GM19240 (cell line): ENCODE results near the gene EHBP1.
"Not testable (repeated sequence)": the region's sequence is repeated elsewhere in the genome, so short reads cannot be mapped to it uniquely, and the experiment has no call there.

Experiments
- DNase-seq: peaks from one replicate; pipeline ENCODE4 v3.0.0; 2011; ENCODE audit warnings: low spot score; ENCODE audit not compliant: insufficient read length

The EHBP1 gene

DNA sequence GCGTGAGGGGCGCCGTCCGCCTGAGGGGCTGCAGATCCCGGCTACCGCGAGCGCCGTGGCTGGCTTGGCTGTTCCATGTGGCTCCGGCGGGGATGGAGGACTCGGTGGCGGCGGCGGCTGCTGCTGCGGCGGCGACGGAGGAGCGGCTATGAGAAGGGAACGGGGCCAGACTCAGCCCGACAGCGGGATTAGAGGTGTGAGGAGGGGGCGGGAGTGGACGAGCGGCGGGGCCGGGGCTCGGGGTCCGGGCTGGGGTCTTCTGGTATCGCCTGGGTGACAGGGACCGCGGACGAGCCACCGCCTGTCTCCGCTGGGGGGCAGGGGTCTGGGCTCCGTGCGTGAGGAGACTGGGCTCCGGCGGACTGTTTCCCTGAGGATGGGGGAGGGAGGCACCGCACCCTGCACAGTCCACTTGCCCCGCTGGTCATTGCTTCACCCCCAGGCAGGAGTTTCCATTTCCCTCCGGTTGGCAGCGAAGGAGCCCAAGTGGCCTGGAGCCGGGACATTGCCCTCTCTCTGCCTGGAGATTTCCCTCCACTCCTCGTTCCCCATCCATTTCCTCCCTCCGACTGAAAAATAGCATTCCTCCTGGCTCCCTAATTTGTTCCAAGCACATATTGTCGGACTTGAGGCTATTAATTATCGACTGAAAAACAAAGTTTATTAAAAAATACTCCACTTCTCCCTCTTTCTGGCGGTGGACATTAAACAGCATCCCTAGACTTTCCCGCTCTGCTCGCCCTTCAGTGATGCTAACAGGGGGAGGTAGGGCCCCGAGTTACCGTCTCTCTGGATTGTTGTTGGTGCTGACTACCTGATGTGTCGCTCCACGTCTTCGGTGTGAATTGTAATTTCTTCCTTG is 577 bp downstream of the EHBP1 start:
- DNase-seq: no peak

- no peak for DNase-seq
These were observed 1.4 kb downstream of the EHBP1 start for GRCh38 chr2:62706721-62707521.

DNA sequence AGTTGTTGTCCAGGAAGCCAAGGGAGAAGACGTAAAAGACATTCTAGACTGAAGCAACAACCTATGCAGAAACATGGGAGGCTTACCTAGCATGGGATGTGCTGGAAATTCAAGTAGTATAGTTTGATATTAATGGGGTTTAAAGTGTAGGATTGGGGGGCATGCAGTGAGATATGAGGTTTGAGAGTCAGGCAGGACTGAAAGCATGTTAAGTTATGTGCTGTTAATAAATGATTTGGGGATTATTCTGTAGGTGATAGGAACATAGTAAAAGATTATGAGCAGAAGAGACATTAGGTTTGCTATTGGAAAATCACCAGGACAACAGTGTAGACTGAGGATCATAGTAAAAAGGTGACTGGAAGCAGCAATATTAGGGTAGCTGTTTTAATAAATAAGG is 3.2 kb downstream of the EHBP1 start:
- DNase-seq: no peak

DNA sequence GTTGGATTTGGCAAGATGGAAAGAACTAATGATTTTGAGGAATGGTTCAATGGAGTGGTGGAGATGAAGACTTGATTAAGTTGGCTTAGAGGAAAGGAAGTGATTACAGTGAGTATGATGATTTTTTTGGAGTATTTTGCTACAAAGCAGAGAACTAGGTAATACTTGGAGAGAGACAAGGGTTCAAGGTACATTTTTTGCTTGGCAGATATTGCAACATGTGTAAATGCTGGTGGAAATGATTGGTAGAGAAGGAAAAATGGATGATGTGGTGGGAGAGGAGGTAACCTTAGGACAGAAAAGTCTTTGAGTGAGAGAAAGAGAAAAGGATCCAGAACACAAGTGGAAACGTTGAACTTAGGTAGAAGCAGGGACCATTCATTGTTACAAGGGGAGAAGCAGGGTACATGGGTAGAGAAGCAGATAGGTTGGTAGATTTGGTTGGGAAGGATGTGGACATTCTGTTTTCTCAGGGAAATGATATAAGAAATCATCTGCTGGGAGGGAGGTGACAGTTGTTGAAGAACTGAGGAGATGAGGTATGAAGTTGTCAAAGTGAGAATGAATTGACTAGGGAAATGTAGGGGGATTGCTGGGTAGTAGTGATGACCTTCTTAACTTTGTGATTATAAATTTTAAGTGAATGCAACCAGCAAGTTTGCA is 6.5 kb downstream of the EHBP1 start:
- no peak for DNase-seq

DNA sequence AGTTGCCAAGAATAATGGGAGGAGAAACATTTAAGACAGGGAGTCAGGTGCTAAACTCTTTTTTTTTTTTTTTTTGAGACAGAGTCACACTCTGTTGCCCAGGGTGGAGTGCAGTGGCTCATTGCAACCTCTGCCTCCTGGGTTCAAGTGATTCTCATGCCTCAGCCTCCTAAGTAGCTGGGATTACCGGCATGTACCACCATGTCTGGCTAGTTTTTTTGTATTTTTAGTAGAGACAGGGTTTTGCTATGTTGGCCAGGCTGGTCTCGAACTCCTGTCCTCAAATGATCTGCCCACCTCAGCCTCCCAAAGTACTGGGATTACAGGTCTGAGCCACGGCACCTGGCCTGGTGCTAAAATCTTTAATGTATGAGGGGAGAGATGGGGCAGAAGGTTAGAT is 7.7 kb downstream of the EHBP1 start:
- not testable (repeated sequence) for DNase-seq

GRCh38 chr2:62713837-62714236 is 8.3 kb downstream of the EHBP1 start:
- no peak for DNase-seq

DNA sequence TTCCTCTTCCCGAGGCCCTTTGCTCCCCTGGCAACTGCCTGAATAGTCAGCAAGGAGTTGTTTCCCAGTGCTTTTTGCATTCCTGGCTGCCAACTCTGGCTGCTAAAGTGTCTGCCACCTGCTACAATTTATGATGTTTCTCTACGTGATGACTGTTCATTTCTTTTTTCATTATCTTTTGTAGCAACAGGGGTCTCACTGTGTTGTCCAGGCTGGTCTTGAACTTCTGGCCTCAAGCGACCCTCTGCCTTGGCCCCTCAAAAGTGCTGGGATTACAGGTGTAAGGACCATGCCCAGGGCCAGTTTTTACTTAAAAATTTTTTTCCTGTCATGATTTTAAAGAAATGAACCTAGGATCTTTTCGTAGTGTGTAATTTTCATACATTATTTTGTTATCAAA is 11.3 kb downstream of the EHBP1 start:
- DNase-seq: no peak

- no peak for DNase-seq
These were observed 12.1 kb downstream of the EHBP1 start for GRCh38 chr2:62717503-62718081.

DNA sequence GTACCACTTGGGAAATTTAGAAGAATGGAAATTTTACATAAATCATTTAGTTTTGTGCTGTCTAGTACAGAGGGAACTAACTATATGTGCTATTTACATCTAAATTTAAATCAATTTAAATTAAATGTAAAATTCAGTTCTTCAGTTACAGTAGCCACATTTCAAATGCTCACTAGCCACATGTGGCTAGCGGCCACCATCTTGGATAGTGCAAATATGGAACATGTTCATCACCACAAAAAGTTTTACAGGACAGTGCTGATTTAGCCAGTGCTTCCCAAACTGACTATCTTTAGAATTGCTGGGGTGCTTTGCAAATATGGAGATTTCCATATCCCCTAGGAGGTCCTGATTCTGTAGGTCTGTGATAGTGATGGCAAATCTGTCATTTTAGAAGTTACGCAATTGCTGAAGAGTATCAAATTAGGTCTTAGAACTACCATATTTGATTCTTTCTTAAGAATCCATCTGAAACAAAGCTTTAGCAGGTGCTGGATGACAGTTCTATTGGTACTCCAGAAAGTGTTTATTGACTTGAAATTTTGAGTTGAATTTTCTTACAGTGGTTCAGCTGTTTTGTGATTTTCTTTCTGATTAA is 12.8 kb downstream of the EHBP1 start:
- DNase-seq: no peak

GRCh38 chr2:62719757-62720156 is 14.2 kb downstream of the EHBP1 start:
- no peak for DNase-seq

GRCh38 chr2:62722679-62723078 is 17.2 kb downstream of the EHBP1 start:
- DNase-seq: no peak

DNA sequence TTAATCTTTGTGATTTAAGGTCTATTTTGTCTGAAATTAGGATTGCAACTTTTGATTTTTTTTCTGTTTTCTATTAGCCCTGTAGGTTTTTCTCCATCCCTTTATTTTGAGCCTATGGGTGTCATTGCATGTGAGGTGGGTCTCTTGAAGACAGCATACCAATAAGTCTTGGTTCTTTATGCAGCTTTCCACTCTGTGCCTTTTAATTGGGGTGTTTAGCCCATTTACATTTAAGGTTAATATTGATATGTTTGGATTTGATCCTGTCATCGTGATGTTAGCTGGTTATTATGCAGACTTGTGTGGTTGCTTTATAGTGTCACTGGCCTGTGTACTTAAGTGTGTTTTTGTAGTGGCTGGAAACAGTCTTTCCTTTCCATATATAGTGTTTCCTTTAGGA is 17.7 kb downstream of the EHBP1 start:
- DNase-seq: no peak

DNA sequence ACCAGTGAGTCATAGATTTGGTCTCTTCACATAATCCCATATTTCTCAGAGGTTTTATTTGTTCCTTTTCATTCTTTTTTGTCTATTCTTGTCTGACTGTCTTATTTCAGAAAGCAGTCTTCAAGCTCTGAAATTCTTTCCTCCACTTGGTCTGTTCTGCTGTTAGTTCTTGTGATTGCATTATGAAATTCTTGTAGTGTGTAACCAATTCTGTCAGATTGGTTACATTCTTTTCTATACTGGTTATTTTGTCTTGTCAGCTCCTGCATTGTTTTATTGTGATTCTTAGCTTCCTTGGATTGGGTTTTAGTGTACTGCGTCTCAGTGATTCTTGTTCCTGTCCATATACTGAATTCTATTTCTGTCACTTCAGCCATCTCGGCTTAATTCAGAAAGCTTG is 18.6 kb downstream of the EHBP1 start:
- DNase-seq: no peak

DNA sequence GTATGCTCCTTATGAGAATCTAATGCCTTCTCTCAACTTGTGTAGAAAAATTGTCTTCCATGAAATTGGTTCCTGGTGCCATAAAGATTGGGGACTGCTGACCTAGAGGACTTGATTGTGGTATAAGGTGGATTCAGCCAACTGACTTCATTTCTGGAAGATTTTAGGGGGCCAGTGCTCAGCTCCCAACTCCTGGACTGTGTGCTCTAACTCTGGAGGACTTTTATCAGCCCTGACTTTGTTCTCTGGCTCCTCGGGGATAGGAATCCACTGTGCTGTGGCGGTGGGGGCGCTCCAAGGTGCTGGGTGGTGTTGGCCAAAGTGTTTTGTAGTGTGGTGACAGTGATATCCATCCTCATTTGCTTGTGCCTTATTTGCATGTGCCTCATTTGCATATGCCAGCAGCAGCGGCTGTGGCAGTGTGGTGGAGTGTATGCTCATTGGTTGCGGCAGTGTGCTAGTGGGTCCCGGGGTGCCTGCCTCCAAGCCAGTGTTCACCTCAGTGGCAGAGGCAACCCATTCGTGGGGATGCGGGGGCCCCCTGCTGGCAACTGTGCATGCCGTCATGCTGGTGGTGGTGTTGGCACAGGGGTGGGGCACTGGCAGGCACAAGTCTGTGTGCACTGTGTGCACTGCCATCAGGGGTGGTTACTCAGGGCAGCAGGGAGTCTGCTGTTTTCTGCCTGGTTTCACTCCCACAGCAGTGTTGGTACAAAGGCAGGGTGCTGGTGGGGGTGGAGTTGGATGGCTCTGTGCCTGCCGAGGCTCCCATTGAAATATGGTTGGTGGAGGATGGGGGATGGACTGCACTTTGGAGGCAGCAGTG is 19.6 kb downstream of the EHBP1 start:
- no peak for DNase-seq

- DNase-seq: no peak
These were observed 20.2 kb downstream of the EHBP1 start for GRCh38 chr2:62725712-62726055.

GRCh38 chr2:62727259-62727867 is 21.9 kb downstream of the EHBP1 start:
- no peak for DNase-seq

DNA sequence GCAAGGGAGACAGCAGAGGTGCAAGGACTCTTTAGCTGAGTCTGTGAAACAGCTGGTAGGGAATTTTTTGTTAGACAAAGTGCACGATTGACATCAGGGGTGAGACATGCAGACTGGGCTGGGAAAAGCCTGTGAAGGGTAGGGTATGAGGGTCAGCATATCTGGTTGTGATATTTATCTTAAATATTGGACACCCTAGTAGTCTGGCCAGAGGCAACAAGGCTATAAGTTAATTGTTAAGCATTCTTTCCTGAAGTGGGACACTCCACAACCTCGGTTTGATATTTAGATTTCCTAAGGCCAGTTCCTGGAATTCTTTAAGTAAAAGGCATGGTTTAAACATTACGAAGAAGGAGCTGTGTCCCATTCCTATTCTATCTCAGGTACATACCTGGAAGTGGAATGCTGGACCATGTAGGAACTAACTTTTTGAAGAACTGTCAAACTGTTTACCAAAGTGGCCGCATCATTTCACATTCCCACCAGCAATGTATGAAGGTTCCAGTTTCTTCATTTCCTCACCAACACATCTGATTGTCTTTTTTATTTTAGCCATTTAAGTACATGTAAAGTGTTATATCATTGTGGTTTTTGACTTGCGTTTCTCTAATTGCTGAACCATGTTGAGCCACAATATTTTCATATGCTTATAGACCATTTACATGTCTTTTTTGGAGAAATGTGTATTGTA is 22.5 kb downstream of the EHBP1 start:
- no peak for DNase-seq

GRCh38 chr2:62731275-62731674 is 25.8 kb downstream of the EHBP1 start:
- no peak for DNase-seq

DNA sequence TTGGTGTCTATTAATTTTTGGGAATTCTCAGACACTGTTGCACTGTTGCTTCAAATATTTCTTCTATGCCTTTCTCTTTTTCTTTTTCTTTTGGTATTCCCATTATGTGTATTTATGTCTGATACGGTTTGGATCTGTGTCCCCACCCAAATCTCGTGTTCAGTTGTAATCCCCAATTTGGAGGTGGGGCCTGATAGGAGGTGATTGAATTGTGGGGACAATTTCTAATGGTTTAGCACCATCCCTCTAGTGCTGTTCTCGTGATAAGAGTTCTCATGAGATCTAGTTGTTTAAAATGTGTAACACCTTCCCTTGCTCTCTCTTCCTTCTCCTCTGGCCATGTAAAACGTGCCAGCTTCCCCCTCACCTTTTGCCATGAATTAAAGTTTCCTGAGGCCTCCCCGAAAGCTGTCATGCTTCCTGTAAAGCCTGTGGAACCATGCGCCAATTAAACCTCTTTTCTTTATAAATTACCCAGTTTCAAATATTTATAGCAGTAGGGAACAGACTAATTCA is 26.8 kb downstream of the EHBP1 start:
- DNase-seq: no peak
